GM21576 (cell line): ENCODE measurements around the gene TMEM134.

ENCODE experiments used
- ATAC-seq: cut with Tn5 transposase; IDR thresholded peaks from one replicate; pipeline ENCODE4 v1.9.1; 2021; ENCODE audit warnings: mild to moderate bottlenecking, moderate library complexity; ENCODE audit not compliant: unreplicated experiment

TMEM134 gene

DNA sequence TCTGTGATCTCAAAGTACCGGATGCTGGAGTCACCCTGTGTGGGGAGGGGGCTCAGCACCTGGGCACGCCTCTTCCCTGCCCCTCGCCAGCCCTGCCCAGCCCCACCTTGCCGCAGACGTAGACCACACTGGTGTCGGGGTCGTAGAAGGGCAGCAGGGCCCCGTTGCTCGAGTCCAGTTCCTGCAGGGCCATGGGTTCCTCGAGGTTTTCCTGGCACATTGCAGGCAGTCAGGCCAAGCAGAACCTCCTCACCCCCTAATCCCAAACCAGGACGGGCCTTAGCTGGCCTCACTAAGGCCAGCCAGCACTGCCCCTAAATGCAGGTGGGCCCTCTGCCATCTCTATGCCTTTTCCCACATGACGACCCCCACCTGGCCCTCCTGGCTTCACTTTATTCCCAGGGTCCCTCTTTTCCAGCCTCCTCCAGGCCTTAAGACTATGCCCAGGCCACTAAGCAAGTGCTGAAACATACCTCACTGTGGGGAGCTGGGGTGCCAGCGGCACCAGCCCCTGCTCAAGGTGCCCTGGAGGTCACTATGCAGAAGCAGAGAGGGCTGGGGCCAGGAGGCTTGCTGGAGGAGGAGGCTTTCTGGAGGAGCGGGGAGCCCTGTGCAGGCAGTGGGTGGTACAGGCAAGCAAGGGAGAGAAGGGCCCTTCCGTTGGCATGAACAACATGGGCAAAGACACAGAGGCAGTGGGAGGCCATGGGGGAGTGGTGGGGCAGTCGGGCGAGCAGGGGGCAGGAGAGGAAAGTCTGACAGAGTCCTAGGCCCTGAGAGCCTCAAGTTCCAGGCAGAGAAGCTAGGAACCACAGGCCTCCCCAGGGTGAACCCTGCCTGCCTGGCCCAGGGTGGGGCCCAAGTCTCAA lies 28.6 kb downstream of the TMEM134 start:
- no peak for ATAC-seq

DNA sequence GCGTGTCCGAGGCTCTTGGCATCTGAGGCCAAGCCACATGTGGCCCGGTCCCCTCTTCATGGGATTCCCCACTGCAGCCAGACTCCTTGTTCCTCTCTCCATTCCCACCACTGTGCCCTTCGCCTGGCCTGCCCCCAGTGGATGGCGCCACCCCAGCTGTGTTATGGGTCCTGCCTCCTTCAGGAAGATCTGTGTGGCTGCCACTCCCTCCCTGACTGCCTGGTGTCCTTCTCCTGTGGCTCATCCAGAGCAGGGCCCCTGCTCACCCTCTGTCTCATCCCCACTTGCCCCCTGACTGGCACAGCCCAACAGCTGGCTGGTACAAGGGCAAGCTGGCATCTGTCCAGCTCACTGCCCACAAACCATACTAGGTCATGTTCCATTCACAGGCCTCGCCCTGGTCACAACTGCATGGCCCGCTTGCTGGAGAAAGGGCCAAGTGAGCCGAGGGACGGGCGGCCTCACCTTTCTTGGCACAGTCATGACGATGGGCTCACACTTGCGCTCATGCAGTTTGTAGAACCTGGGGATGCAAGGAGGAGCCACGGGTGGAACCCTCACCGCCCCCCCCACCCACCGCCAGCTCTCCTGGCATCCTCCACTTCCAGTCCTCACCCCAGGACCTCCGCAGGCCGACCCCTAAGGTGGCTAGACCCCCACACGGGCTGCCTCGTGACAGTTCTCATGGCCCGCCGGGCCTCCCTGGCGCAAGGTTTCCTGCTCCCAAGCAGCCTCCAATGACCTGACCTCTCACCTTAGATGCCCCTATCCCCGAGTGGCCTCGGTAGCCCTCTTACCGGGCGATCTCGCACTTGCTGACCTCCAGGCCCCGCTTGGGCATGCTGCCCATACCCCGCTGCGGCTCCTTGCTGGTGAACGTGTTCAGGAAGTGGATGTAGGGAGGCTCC lies 29.5 kb downstream of the TMEM134 start:
- no peak for ATAC-seq

- ATAC-seq: no peak
Measured at GRCh38 chr11:67438158-67438902, 30.7 kb downstream of the TMEM134 start.

DNA sequence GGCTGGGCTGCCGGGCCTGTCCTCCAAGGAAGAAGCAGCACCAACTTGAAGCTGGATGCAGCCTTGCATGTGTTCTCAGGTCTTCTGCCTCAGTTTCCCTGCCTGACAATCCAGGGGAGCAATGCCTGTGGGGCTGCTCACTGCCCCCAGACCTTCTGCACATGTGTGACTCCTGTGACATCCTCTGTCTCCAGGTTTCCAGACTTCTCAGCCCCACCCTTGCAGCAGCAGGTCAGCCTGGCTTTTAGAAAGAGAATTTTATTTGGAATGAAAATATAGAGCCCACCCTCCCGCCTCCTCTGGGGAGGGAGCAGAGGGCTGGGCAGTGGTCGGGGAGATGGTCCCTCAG lies 31.3 kb downstream of the TMEM134 start:
- ATAC-seq: no peak

GRCh38 chr11:67437082-67437808 lies 31.8 kb downstream of the TMEM134 start, which contains the start of gene PTPRCAP:
TSS of gene PTPRCAP (minus strand) at chr11:67437682. CDS start at chr11:67437619, 63 bp downstream.
- ATAC-seq: no peak

DNA sequence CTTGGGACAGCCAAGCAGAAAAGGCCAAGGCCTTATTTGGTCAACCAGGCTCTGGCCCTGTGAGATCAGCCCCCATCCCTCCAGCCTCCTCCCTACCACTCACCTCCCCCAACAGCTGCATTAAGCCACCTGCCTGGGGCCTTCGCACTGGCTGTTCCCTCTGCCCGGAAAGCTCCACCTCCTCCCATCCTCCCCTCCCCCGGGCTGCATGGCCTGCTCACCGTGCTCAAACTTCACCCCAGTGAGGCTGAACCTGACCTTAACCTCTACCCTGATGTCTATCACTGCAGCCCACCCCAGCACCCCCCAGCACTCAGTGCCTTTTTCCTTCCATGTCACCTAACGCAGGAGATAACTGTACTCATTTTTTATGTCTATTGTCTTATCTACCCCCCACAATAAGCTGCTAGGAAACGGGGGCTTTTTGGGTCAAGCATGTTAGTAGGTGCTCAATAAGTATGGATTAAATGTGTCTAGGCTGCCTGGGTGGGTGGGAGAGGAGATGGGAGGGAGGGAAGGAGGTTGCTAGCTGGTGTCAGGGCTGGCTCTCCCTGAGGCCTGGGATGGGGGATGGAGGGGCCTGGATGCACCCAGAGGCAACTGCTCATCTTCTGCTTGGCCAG lies 32.5 kb downstream of the TMEM134 start:
- ATAC-seq: peak; percentile 34

DNA sequence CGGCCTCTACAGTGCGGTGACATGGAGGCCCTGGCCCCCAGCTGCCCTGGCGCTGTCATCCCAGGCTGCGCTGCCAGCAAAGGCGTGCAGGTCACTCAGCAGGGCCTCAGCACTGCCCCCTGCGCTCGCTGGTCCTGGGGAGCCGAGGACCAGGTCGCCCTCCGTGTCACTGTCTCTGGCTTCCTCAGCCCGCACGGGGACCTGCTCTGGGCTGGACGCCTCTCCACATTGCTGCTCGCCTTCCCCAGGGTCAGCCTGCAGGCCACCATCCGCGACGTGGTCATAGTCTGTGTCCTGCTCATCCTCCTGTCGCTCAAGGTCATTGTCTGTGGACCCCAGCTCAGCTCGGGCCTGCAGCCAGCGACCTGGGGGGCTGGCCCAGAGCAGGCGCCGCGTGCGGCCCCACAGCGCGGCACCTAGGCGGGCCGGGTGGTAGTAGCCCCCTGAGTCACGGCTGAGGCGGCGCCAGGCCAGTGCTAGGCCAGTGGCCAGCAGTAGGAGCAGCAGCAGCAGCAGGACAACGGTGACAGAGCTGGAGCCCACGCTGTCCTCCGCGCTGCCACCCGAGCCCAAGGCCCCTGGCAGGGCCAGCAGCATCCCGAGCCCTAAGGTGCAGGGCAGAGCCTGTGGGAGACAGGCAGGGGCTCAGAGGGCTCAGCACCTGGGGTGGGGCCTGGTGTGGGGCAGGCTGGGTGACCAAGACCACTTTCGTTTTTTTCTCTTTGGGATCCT lies 33.2 kb downstream of the TMEM134 start:
- no peak for ATAC-seq

GRCh38 chr11:67435031-67435726 lies 33.9 kb downstream of the TMEM134 start:
- ATAC-seq: no peak

DNA sequence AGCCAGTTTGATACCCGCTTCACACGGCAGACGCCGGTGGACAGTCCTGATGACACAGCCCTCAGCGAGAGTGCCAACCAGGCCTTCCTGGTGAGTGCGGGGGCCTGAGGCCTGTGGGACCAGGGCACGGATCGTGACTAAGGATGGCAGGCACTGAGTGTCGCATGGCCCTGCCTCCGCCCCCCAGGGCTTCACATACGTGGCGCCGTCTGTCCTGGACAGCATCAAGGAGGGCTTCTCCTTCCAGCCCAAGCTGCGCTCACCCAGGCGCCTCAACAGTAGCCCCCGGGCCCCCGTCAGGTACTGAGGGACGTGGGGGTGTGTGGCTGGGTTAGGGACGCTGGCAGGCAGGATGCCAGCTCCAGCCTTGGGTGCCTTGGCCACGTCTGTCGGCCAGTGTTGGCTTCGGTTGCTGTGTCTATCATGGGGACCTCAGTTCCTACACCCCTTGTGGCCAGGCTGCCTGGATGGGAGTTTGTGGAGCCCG lies 34.6 kb downstream of the TMEM134 start:
- ATAC-seq: no peak

- ATAC-seq: no peak
Measured at GRCh38 chr11:67433536-67434394, 35.3 kb downstream of the TMEM134 start.

- ATAC-seq: no peak
Measured at GRCh38 chr11:67432655-67433349, 36.2 kb downstream of the TMEM134 start.

DNA sequence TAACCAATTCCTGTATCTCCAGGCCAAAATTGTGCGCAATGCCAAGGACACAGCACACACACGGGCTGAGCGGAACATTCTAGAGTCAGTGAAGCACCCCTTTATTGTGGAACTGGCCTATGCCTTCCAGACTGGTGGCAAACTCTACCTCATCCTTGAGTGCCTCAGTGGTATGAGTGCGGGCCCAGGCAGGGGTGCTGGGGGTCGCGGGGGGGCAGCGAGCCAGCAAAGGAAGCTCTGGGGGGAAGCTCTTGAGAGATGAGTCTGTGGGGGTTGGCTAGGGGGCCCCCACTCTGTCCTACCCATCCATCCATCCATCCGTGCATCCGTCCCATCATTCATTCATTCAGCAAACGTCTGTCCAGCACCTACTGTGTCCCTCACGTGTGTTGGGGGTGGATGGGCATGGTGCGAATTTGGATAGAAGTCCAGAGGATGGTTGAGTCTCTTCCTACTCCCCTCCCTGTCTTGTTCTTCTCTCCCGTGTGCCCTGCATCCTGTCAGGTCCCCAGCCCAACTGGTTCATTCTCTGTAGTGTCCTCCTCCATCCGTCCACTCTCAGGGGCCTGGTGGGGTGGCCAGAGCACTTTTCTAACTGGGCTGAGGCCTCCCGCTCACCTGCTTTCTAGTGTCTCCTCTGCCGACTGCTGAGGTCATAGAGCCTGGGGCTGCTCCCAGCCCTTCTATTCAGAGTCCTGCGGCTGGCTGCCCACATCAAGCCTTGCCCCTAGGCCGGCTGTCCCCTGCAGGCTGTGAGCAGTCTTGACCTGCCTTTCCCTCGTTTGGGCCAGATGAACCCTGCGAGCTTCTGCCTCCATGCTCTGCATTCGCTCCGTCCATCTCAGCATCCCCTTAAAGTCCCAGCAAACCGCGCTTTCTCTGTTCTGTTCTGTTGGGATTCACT lies 37.5 kb downstream of the TMEM134 start:
- no peak for ATAC-seq

- no peak for ATAC-seq
Measured at GRCh38 chr11:67429722-67430121, 39.3 kb downstream of the TMEM134 start.

GRCh38 chr11:67429038-67429668 lies 39.9 kb downstream of the TMEM134 start:
- ATAC-seq: no peak
